ENCODE results near the gene TSPAN18.

GRCh38 chr11:44915621-44916020 lies 188.9 kb downstream of the TSPAN18 start:
- no peak for TF ChIP-seq ZNF274 (IDR thresholded peaks at IDR 0.05; ENCODE audit: low read depth, low read length)
- TF ChIP-seq SUZ12 (IDR thresholded peaks at IDR 0.05; ENCODE audit: extremely low read depth, insufficient read depth, insufficient read length), result no peak
